ENCODE results near the gene CCDC40.
A peak's percentile ranks its signal among the peaks of the same experiment; 100 is the strongest.
"Not testable (repeated sequence)": the region's sequence is repeated elsewhere in the genome, so short reads cannot be mapped to it uniquely, and the experiment has no call there.

CCDC40 gene, protein sequence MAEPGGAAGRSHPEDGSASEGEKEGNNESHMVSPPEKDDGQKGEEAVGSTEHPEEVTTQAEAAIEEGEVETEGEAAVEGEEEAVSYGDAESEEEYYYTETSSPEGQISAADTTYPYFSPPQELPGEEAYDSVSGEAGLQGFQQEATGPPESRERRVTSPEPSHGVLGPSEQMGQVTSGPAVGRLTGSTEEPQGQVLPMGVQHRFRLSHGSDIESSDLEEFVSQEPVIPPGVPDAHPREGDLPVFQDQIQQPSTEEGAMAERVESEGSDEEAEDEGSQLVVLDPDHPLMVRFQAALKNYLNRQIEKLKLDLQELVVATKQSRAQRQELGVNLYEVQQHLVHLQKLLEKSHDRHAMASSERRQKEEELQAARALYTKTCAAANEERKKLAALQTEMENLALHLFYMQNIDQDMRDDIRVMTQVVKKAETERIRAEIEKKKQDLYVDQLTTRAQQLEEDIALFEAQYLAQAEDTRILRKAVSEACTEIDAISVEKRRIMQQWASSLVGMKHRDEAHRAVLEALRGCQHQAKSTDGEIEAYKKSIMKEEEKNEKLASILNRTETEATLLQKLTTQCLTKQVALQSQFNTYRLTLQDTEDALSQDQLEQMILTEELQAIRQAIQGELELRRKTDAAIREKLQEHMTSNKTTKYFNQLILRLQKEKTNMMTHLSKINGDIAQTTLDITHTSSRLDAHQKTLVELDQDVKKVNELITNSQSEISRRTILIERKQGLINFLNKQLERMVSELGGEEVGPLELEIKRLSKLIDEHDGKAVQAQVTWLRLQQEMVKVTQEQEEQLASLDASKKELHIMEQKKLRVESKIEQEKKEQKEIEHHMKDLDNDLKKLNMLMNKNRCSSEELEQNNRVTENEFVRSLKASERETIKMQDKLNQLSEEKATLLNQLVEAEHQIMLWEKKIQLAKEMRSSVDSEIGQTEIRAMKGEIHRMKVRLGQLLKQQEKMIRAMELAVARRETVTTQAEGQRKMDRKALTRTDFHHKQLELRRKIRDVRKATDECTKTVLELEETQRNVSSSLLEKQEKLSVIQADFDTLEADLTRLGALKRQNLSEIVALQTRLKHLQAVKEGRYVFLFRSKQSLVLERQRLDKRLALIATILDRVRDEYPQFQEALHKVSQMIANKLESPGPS

DNA sequence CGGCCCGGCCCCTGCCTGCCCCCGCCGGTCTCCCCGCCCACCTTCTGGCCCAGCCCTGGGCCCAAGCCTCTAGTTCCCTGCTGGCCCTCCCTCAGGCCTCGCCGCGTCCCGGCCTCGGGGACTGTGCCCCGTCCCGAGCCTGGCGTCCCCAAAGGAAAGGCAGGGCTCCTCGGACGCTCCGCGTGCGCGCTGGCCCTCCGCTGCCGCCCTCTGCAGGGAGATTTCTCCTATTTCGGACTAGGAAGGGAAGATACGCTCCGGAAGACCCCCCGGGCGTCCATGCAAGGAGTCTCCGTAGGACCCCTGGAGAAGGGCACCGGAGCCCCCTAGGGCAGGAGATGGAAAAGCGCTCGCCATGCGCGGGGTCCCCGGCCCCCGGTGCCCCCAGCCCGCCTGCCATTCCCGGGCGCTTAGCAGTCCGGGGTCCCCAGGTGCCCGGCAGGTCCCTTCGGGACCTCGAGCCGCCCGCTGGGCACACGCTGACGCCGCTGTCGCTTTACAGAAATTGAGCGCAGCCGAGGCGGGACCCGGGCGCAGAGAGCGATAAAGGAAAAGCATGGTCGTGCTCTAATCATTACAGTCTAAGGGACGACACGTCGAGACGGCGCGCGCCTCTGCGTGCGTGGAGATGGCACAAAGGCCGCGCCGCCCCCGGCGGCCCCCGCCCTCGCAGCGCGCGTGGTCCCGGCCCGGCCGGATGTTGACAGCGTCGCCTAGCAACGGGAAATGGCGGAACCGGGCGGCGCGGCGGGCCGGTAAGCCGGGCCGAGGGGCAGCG lies at the start of gene CCDC40:
TSS of gene CCDC40 (plus strand) at position 706 of the 778 bp plus-strand sequence. CDS start at position 727, 21 bp downstream.
- peak; percentile 38 for DNase-seq (ENCODE audit: low read depth)

DNA sequence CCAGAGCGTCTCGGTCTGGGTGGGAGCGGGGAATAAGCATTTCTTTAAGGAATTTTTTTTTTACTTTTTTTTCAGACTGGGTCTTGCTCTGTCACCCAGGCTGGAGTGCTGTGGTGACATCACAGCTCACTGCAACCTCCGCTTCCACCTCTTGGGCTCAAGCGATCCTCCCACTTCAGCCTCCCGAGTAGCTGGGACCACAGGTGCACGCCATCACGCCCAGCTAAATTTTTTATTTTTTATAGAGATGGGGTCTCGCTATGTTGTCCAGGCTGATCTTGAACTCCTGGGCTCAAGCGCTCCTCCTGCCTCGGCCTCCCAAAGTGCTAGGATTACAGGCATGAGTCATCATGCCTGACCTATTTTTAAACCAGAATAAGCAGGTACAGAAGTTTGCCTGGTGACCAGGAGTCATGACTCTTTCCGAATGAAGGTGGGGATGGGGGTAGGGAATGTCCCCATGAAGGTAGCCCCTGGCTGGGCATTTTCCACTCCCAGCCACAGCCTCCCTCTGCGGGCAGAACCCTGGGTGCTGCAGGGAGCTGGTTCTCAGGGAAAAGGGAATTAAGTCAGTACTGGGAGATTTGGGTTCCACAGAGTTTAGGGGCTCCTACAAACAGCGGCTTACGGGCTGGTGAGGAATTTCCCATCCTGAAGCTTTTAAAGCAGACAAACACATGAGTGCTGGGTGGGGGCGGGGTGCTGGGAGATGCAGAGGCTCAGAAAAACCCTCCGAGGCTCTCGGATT lies 49.1 kb upstream of the CCDC40 start:
- no peak for DNase-seq (ENCODE audit: low read depth)

DNA sequence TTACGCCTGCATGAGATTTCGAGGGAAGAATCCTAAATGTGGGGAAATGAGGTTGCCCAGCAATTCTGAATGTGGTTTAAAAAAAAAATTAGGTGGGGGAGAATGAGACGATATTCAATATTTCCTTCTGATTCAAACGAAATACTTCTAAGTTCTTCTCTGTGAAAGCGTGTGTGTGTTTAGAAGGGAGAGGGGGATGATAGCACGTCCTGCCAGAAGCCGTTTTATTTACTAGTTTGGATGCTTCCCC lies 48.6 kb upstream of the CCDC40 start:
- no peak for DNase-seq (ENCODE audit: low read depth)

DNA sequence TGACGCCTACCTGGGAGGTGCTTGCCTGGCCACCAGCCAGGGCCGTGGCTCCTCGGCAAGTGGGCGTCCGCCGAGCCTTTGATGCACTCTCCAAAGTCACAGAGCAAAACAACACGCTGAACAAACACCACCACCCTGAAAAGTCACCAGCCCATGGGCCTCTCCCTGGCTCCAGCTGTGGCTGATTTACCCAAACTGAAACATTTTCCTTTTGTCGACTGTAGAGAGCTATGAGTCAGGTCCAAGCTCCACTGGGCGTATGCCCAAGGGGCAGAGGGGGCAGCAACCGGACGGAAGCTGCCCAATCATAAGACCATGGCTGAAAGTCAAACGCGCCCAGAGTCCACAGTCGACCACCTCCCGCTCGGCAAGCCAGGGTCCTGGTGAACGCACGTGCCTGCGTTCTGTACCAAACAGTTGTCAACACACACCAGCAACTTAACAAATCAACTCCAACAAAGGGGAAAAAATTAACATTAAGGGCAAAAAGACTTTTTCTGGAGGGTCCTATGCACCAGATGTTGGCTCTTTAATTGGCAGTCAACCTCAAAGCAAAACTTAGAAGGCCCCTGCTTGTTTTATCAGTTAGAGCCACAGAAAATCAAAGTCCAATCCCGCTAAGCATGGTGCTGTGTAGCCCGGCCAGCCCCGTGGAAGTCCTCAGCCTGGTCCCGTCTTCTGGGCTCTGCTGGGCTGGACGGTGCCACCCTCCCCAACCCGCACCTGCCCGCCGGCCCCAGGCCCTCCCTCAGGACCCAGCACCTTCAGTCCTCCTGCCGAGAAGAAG lies 48.1 kb upstream of the CCDC40 start:
- no peak for DNase-seq (ENCODE audit: low read depth)

DNA sequence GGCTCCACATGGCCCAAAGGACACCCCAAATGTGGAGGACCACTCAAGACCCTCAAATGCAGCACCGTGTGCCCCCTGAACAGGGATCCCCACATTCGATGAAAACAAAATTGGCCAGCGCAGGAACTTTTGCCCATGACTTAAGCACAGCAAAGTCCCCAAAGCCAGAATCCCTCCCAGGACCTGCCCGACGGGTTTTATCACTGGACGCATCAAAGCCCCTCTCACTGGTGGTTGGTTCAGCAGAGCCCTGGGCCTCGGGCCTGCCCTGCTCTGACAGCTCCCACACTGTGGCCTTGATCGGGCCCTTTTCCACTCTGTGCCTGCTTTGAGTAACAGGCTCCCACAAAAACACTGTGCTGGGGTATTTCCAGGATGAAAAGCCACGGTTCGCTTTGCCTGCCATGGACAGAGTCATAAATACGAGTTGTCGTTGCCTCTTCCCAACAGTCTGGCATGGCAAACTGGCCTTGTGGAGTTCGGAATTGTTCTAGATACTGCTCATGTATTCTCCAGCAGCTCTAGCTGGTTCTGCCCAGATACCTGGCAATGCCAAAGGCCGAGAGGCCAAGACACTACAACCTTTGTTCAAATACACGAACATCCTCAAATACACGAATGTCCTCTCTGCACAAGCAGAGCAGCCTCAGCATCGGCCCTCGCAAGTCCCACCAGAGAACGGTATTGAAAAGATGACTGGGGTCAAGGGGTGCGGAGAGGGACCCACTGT lies 47.2 kb upstream of the CCDC40 start:
- DNase-seq (ENCODE audit: low read depth): no peak

DNA sequence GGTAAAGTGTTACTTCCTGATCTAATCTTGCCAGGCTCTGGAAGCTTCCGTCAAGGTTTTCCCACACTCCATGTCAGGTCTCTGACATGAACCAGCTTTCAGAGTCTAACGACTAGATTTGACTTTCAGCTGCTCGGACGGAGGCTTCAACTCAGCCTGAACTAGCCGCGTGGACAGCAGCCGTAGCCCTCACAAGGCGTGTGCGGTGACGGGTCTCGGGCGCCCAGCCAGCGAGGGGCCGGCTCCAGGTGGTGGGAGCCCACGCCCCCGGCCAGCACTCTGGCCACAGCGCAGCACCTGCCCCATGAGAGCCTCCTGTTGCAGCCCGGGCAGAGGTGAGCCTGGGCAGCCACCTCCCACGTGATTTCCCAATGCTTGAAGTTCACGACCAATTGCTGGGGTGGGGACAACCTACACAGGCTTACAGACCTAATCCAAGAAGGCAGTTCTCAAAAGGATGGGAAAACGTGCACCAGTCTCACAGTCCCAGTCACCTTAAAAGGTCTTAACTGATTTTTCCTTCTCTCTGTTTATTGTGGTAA lies 46.3 kb upstream of the CCDC40 start:
- DNase-seq (ENCODE audit: low read depth): no peak

DNA sequence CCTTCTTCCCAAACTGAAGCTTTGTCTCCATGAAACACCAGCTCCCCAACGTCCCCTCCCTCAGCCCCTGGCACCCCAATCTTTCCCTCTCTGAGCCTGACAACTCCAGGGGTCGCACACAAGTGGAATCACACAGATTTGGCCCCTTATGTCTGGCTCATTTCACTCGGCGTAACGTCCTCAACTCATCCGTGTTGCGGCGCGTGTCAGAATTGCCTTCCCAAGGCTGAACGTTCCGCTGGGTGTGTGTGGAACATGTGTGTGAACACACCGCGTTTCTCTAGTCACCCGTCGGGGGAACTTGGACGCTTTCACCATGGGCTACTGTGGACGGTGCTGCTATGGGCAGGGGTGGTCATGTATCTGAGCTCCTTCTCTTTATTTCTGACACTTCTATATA lies 45.7 kb upstream of the CCDC40 start:
- no peak for DNase-seq (ENCODE audit: low read depth)

DNA sequence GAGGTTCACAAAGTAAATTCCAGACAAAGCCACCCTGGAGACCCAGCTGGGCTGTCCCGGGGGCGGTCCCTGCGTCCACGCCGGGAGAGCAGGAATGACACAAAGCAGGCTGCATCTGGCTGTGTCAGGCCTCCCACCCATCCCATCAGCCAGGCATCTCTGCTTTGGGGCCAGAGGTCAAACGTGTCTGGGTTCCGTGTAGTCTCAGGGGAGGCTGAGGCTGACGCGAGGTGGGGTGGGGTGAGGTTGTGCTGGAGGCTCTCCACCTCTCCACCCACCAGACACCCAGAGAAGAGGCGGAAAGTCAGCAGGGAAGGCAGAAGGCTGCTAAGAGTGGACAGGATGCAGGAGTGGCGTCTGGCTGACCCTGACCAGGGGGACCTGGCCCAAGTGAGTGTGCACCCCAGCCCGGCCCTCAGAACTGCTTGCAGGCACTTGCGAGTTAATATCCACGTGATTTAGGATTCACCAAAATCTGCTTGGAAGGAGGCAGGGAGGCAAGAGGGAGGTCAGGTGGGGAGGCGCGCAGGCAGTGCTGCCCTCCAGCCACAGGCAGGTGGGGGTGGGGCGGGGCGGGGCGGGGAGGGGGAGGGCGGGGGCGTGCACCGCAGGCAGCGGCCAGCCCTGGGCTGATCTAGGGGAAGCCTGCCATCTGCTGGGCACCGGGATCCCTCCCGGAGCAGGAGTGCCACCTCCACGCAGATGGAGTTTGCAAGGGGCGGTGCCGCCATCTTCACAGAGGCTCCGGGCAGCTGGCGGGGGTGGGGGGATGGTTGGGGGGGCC lies 45.1 kb upstream of the CCDC40 start:
- DNase-seq (ENCODE audit: low read depth): peak; percentile 28

DNA sequence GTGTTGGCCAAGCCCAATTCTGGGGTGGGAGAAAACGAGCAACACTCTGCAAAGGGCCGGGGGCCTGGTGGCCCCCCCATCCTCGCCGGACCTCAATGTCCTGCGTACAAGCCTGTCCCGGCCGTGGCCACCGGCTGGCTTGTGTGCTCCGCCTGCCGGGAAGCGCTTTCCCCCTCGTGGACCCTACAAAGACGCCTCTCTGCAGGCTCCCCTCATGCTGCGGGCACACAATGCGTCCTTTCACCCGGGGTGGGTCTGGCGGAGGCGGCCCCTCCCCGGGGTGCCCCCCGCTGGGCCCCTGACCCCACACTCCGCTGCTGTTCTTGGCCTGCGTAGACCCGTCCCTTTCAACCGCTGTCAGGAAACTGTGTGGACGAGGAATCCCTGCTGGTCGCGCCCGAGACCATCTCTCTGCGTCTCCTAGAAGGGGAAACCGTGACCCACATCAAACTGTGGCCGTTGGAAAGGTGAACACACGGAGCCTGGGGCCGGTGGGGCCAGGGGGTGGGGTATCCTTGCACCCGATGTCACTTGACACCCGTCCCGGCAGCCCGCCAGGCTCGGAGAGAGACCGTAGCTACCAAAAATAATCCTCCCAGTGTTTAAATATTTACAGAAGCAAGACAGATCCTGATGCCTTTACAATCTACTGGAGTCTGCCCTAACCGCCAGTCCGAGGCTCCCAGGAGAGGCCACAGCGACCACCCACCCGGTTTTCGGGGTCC lies 44.4 kb upstream of the CCDC40 start:
- DNase-seq (ENCODE audit: low read depth): no peak

DNA sequence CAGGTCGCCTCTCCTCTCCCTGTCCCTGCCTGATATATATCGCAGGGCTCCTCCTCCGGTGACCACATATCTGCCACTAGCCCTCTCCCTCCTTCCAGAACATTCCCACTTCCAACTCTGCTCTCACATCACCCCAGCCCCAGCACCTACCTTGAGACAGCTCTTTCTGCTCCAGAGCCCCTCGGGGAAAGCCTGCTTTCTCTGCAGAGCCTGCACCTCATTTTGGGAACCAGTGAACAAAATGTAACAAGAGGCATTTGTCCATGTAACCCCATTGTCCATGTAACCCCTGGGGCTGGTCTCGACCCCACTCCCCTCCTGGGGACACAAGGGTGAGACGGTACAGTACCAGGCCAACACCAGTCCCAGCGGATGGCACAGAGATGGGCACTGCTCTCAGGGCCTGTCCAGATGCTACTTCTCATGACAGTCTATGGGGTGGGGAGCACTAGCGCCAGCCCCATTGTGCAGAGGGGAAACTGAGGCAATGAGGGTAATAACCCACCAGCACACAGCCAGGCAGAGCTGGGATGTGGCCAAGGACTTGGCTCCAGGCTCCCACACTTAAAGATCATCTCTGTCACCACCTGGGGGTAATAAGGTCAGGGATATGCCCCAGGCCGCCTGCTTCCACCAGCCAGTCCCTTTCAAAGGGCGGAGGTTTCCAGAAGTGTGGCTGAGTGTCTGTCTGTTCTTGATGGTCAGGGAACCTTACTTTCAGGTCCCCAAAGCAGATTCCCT lies 43.6 kb upstream of the CCDC40 start:
- DNase-seq (ENCODE audit: low read depth): no peak

DNA sequence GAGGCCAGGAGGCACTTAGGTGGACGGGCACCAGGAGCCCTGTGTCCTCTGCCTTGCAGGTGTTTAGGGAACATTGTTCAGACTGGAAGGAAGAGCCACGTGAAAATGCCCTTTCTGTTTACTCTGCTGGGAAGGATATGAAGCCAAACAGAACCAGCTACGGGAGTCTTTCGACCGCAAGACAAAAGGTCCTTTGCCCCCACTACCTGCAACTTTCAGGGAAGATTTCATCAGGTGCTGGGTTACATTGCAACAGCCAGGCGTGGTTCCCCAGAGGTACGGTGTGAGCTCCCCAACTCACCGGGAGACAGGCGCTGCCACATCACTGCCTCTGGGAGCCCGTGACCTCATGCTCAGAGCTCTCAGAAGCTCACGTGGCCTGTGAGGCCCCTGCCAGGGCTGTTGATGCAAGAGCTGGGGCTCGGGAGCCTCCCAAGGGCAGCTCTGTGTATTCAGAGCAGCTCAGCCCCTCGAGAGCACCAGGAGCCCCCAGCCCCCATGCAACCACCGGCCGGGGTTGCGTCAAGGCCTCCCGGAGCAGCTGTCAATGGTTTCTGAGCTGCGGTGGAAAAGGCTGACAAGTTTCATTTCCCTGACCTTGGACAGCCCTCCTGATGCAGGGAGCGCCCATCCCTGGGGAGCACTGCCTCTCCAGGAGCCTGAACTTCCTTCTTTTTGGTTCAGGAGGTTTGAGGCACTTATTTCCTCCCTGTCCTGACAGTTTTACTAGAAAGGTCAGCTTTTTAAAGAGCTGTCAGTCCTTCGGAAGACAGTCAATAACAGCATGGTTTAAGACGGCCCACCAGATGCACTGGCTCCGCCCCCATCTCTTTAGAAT lies 42.8 kb upstream of the CCDC40 start:
- no peak for DNase-seq (ENCODE audit: low read depth)

DNA sequence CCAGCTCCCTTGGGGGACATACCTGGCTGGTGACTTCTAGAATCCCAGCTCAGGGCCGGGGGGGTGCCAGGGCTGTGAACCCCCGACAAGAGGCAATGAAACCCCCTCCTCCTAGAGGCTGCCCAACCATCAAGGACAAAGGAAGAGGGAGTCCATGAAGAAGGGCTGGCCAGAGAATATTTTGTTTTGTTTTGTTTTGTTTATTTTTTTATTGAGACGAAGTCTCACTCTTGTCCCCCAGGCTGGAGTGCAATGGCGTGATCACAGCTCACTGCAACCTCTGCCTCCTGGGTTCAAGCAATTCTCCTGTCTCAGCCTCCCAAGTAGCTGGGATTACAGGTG lies 42.2 kb upstream of the CCDC40 start:
- DNase-seq (ENCODE audit: low read depth): not testable (repeated sequence)

DNA sequence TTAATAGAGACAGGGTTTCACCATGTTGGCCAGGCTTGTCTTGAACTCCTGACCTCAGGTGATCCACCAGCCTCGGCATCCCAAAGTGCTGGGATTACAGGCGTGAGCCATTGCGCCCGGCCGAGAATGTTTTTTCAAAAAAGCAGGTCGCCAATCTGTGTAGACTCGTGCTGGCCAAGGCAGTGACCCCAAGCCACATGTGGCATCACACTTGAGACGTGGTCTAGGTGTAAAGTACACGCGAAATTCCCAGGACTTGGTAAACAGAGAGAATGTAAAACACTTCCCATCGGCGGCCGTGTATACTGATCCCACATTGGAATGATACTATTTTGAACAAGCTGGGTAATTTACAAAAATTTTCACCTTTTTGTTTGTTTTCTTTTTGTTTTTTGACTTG lies 41.8 kb upstream of the CCDC40 start:
- no peak for DNase-seq (ENCODE audit: low read depth)

DNA sequence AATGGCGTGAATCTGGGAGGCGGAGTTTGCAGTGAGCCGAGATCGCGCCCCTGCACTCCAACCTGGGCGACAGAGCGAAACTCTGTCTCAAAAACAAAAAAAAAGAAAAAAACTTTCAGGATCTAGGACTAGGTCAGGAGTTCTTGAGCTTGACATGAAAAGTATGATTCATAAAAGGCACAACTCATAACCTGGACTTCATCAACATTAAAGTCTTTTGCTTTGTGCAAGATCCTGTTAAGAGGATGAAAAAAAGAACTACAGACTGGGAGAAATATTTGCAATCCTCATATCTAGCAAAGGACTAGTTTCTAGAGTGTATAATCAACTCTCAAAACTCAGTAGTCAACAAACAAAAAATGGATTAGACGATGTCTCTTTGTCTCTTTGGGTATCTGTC lies 40.7 kb upstream of the CCDC40 start:
- DNase-seq (ENCODE audit: low read depth): no peak

DNA sequence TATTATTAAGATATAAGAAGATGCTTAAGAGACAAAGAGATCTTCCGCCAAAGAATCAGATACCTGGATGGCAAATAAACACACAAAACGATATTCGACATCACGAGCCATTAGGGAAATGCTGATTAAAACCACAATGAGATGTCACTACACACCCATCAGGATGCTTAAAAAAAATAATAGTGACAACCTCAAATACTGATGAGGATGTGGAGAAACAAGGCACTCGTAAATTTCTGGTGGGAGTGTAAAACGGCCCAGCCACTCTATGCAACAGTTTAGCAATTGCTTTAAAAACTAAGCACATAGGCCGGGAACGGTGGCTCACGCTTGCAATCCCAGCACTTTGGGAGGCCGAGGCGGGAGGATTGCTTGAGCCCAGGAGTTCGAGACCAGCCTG lies 40.2 kb upstream of the CCDC40 start:
- DNase-seq (ENCODE audit: low read depth): no peak

DNA sequence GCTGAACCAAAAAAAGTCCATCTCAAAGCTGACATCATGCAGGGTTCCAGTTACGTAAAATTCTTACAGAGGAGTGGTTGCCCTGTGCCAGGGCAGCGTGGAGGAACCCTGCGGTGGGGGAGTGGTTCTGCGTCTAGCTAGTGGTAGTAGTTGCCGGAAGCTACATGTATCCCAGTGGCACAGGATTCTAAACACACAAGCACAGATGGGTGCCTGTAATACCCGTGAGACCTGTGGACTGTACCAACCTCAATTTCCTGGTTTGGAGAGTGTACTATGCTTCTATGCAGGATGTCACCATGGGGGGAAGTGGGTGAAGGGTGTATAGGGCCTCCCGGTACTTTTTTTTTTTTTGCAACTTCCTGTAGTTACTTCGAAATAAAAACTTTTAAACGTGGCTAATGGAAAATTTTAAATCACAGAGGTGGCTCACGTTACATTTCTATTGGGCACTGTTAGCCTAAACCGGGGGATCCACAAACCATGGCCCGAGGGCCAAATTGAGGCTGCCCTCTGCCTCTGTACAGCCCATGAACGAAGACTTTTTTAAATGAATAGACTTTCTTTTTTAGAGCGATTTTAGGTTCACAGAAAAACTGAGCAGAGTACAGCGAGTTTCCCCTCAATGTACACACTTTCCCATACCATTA lies 39.3 kb upstream of the CCDC40 start:
- no peak for DNase-seq (ENCODE audit: low read depth)
